ENCODE results near the gene C11orf21.

The C11orf21 gene

DNA sequence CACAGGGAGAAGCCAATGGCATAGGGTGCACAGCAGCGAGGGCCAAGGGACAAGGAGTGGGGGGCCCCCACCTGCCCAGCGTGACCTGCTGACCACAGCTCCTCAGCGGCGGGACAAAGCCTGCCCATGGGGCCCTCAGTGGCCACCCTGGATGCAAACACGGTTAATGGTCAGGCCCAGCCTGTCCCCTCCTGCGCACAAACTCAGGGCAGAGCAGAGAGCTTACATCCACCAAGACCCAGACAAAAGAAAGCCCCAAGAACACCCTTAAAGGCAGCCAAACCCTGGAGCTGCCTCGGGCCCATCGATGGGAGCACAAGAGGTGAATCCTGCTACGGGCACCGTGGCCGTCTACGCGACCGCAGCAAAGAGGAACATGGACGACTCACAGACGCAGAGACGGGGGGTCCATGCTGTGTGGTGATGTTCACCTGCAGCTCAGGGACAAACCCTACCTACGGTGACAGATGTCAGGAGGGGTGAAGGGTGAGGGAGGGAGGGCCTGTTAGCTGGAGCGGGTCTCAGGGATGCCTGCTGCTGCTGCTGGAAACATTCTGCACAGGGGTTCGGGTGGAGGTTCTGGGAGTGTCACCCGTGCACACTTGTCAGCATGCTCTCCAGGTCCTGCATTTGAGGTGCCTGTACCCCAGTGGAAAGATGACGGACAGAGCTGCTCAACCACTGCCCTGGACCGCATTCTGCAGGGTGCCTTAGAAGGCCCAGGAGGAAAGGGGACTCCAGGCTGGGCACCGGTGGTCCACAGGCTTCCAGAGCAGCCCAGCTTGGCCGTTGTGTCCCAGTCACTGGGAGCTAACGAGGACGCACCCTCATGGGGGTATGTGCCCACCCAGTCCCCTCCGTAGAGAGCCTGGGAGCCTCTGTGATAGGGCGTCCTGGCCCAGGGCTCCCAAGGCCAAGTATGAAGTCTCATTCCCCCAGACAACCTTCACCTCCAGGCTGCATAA is 42.9 kb downstream of the C11orf21 start:
- DNase-seq: no peak

DNA sequence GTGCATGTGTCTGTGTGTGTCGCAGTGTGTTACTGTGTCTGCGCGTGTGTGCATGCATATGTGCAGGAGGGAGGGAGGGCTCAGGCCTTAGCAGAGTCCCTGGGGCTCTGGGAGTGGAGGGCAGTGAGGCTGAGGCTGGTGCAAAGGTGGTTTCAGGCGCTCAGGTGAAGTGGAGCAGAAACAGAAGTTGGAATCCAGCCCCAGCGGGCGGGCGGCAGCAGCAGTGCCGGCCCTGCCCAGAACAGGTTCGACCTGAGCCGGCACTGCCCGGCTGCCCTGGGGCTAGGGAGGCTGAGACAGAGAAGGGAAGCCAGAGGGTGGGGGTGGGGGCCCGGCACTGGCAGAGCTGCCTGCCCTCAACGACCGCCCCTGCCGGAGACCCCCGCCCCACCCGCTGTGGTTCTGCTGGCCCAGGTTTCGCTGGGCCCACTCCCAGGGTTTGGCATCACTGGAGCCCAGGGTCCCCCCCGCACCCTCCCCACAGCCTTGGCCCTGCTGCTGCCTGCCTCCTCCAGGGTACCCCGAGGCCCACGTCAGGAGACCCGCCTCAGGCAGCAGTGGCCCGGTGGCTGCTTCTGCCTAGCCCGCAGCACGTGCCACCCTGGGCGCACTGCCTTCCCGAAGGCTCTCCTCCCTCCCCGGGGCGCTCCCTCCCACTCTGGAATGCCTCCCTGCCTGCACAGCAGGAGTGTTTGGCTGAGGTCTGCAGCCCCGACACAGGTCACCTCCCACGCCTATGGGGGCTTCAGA is 44.6 kb downstream of the C11orf21 start:
- DNase-seq: no peak

DNA sequence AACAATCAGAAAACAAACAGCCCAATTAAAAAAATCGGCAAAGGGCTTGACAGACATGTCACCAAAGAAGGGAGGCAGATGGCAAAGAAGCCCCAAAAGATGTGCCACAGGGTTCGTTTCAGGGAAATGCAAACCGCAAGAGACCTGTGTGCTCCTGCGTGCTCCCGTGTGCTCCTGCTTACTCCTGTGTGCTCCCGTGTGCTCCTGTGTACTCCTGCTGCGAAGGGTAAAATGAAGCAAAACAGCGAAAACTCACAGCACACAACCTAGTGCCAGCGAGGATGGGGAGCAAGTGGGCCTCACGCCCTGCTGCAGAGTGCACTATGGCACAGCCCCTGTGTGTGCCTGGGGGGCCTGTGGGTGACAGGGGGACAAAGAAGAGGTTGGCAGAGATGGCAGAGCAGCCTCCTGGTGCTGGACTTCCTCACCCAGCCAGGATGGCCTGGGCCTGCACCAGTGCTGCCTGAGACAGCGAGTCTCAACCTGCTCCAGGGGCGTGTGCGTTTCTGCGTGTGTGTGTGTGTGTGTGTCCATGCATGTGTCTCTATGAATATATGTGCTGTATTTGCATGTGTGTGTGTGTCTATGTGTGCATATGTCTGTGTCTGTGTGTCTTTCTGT is 45.3 kb downstream of the C11orf21 start:
- no peak for DNase-seq

- DNase-seq: no peak
Observed at GRCh38 chr11:2252018-2252417, 49.7 kb downstream of the C11orf21 start.

GRCh38 chr11:2251138-2251537 is 50.6 kb downstream of the C11orf21 start:
- no peak for DNase-seq

- no peak for DNase-seq
Observed at GRCh38 chr11:2250485-2250884, 51.2 kb downstream of the C11orf21 start.

DNA sequence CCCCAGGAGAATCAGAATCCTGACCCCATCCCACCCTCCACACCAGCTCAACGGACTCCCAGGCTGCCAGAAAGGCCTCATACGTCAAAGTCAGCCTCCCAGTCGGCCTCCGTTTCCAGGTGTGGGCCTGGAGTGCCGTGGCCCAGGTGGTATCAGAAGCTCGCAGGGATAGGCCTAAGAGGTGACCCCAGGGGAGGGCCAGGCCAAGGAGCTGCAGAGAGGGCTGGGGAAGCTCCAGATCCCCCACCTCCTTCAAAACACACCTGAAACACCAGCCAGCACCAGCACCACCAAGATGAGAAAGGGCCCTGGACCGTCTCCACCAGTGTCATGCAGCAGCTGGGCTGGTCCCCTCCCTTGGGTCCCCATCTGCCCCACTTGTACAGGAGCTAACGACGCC is 51.7 kb downstream of the C11orf21 start:
- DNase-seq: no peak

DNA sequence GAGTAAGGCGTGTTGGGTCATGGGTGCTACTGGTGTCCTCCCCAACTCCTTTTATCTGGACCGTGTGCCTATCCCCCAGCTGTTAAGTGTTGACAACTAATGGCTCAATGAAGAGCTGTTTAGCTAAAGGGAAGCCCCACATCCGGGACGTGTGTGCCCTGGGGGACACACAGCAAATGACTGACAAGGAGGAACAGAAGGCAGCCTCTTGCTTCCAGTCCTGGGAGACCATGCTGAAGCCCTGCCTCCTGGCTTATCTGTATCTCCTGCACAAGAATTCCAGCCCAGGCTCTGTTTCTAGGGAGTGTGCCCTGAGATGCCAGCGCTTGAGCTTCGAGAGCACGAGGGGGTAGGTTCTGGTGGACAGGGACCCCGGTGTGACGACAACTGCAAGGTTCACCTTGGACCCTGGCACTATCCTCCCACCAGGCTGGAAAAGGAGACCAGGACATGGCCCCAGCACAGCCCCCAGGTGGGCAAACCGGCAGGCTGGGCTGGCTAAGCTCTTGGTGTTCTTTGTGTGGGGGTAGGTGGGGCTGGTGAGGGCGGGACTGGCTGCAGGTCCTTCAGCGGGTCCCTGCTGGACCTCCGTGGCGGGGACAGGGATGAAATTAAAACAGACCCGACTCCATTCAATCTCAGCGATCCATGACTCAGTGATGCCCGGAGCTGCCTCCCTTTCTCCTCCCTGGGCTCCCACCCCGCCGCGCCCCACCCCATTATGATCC is 52.4 kb downstream of the C11orf21 start:
- DNase-seq: no peak

DNA sequence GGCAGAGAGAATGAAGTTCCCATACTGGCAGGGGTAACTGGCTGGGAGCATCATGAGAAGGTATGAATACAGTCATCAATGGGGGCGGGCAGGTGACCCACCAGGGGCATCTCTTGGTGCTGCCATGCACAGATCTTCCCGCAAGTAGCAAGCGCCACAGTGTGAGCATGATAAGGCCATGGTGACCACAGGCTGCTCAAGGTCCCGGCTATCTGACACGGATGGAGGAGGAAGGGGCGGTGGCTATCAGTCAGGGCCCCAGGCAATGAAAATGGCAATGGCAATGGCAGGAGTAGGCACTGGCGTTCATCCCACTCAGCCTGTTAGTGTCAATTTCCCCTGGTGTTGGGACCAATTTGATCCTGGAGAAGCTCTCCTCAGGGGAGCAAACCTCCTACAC is 53.0 kb downstream of the C11orf21 start:
- no peak for DNase-seq

DNA sequence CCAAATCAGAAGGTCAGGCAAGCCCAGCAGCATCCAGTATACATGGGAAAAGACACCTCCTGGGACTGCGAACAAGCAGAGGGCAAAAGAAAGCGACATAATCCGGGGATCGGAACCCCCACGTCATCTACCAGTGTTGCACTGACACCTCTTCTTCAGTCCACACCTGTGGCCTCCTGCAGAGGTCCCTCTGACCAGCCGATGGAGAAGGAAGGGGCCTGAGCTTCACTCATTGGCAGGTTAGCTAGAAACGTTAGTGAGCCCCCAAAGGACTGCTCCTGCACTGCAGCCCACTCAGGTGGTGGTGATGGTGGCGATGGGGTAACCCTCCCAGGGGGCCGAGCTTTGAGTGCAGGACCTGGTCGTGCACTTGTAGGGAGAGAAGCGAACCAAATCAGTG is 53.5 kb downstream of the C11orf21 start:
- DNase-seq: no peak

DNA sequence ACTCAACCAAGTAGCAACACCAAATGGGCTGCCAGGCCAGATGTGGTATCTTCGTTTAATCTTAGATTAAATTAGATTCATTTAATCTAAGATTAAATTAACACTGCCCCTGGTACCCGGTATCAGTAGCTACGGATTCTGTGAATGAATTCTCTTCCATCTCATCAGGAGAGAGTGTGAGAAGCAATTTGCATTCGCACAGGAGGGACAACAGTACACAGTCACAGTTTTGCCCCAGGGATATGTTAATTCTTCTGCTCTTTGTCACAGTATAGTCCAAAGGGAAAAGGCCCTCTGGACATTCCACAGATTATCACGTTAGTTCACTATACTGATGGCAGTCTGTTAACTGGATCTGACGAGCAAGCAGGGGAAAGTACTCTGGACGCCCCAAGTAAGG is 54.2 kb downstream of the C11orf21 start:
- no peak for DNase-seq

Measured in right forelimb (tissue), 1 donor.